GM19035 (cell line): ENCODE measurements around the gene DCAF5.
"Not testable (repeated sequence)": the region's sequence is repeated elsewhere in the genome, so short reads cannot be mapped to it uniquely, and the experiment has no call there.

Source experiments
- ATAC-seq: cut with Tn5 transposase; IDR thresholded peaks from one replicate; pipeline ENCODE4 v1.9.1; 2021; ENCODE audit not compliant: unreplicated experiment

The DCAF5 gene

DNA sequence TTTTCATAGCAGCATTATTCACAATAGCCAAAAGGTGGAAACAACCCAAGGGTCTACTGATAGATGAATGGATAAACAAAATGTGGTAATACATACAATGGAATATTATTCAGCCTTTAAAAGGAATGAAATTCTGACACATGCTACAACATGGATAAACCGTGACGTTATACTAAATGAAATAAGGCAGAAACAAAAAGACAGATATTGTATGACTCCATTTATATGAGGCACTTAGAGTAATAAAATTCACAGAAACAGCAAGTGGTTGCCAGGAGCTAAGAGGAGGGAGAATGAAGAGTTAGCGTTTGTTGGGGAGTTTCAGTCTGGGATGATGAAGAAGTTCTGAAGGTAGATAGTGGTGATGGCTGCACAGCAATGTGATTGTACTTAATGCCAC, 76.6 kb downstream of the DCAF5 start:
- no peak for ATAC-seq

DNA sequence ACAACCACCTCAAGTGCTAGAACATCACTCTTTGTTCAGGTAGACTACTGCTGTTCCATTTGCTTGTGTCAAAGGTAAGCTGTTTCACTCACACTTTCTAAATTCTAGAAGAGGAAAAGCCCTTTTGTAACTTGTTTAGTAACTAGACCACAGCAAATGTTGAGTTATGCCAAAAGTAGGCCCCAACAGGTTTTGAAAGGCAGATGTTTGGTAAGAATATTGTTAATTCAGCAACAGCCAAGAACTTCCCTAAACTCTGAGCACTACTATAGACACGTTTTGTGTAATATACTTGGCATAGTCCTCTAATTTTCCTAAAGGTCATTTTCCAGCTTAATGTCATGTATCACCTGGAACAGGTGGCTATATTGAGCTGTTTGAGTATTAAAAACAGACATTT, 79.0 kb downstream of the DCAF5 start:
- ATAC-seq, result no peak

DNA sequence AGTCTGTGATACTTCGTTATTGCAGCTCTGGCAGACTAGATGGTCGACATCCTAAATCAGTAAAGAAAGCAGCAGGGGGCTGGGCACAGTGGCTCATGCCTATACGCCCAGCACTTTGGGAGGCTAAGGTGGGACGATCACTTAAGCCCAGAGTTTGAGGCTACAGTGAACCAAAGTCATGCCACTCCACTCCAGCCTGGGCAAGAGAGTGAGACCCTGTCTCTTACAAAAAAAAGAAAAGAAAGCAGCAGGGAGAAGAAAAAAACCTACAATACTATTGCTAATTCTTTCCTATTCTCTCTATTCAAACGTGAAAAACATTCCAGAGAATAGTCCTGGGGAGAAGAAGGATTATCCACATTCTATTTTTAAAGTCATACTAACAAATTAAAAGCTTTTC, 79.5 kb downstream of the DCAF5 start:
- ATAC-seq, result no peak

DNA sequence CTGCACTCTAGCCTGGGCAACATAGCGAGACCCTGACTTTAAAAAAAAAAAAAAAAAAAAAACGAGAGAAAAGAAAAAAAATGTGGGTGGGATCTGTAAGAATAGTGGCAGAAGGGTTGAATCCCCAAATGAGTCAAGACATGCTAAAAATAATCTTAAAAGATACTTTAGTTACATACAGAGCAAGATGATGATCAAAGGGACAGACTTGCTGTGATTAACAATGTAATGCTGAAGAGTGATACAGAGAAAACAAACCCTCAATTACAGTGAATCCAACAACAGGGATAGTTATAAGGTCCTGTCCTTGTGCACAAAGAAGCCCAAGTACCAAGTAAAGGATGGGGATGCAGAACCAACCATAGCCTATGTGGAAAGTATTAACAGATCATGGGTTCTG, 80.3 kb downstream of the DCAF5 start:
- no peak for ATAC-seq

DNA sequence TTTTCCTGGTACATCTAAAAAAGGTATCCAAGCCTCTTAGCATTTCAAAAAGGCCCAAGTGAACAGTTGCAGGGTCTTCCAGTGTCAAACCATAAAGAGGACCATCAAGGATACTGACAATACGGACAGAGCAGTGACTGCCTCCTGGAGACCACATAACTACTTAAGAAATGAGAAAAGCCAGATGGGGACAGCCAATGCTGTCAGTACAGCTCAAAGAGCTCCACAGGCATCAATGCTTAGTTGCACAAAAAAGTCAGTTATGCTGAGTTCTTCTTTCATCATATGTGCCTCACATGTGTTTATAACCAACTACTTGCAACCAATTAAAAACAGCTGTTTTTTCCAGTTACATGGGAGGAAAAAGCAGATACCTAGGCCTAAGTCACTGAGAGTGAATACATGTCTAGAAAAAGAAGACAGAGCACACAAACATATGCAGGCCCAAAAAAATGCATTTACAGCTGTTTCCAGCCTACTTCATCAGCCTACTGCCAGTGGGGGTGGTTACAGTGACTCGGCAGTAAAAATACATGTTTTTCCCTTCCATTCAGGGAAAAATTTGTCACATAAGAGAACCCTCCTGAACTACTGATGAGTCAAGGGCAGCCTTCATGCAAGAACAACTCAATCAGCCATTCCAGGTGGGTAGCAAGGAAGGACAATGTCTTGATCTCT, 84.0 kb downstream of the DCAF5 start:
- ATAC-seq, result no peak

DNA sequence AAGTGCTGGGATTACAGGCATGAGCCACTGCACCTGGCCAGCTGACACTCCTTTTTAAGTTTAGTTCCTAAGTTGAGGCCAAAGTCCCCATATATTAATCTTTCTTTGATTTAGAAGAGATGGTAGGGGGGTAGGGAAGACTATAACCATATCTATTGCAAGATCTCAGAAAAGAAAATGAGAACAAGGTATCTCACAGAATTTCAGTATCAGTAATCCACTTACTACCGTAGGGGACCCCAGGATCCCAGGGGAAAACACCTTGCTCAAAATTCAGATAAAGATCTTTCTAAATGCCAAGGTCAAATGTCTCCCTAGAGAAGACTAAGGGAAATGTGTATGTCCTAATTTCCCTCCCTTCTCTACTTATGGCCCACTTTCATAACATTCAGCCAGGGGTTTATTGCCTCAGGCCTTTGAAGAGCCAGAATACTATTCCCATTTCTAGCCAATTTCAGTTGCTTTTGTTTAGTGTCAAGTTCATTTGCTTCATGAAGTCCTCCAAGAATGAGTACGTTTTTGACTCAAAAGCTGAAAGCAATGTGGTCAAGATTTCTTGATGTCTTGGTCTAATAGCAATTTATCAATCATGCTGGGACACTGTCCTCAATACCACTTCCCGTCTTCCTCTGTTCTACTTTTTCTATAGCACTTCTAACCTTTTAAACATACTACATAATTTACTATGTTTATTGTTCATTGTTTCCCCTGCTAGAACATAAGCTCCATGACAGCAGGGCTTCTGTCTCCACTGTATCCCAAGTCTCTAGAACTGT, 86.3 kb downstream of the DCAF5 start:
- ATAC-seq, result no peak

DNA sequence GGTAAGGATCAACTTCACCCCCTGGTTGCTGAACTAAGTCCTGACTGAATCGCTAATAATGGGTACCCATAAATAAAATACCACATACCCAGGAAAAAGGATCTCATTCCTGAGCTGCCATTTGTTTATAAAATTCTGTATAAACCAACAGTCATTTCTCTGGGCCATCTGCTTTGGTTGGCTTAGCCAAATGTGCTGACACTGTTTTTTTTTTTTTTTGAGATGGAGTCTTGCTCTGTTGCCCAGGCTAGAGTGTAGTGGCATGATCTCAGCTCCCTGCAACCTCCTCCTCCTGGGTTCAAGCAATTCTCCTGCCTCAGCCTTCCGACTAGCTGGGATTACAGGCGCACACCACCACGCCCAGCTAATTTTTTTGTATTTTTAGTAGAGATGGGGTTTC, 87.0 kb downstream of the DCAF5 start:
- ATAC-seq, result not testable (repeated sequence)

DNA sequence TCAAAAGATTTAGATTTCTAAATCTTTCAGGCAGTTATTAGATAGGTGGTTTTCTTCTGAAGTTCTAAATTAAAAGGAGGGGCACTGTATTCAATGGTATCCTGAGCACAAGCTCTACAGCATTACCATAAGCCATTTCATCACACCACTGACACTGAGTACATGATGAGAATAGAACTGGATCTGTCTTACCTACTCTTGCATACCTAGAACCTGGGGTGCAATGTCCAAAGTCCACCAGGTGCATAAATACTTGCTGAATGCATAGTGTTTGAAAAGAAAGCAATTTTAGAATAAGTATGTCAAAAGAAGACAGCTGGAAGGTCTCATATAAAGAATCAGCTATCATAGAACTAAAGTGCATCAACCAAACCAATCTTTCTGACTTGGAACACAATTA, 88.3 kb downstream of the DCAF5 start:
- ATAC-seq, result no peak

DNA sequence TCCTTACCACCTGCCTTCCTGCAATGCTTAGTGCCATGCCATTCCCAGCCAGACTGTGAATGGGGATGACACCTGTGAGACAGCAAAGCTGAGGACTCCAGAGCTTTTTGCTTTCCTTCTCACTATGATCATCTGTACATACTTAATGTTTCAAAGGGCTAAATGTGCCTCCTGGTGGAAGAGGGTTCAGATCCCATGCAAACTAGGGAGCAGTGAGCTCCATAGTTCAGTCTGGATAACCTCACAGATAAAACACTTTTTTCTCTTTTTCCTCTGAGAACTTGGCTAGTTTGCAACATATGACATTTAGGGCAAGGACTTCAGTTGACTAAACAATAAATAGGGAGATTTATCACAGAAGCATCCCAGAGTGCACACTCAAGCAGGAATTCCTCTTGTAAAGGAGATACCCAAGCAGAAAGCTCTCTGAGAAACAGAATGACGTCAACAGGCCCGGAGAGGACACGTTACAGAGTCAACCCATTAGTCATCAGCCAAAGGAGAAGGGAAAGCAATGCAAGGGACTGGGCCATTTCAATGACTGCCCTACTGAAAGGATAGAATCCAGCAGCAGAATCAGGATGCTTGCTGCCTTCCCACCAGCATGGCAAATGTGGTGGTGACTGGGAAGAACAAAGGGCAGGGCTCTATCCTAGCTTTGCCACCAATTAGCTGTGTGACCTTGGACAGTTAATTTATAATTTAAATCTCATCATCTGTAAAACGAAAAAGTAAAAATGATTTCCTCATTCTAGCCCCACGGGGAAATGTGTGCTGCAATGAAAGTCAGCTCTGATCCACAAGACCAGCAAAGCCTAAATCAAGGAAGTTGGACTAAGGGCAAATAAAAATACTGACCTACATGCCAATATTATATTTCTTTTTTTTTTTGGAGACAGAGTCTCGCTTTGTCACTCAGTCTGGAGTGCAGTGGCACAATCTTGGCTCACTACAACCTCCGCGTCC, 93.0 kb downstream of the DCAF5 start:
- no peak for ATAC-seq

DNA sequence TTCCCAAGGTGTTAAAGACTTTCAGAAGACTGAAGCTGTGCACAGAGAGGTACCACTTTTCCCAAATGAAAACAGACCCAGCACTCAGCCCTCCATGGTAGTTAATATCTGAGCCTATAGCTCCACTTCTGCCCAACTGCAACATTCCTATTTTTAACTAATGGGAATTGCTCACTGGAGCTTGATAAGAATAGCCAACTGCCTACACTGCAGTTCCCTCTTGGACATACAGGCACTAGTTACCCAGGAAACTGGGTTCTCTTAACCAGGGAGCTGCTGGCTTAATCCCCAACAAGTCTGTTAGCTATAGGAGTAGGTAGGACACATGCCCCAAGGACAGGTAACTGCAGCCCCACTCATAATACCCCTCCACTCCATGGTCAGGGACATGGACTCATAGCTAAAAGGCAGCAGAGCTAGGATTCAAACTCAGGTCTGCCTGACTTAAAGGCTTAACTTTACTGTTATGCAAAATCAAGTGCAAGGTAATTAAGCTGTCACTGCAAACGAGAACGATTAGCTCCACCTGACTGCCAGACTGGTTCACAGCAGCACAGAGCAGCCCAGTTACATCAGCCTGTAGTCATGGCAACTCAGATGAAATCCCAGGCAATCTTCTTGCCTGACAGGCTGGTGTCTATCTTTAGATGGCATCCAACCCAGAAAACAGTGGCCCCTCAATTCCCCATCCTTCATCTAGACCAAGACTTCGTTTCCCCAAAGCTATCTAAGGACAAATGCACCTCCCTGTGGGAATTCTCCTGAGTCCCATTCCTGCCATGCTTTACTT, 96.7 kb downstream of the DCAF5 start:
- no peak for ATAC-seq

DNA sequence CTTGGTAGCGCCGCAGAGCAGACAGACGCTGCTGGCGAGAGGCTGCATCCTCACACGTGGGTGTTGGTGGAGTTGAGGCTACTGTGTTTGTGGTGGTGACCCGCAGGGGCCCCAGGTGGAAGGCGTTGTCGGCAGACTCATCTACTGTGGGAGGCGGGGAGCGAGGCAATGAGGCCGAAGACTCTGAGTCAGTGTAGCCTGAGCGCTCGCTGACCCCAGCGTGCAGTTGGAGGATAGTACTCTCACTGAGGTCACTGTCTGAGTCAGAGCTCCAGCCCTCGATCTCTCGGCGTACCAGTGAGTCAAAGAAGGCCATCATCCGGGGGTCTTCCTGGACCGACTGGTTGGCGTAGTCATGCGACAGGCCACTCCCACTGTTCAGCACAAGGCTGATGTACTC, 97.8 kb downstream of the DCAF5 start:
- no peak for ATAC-seq

DNA sequence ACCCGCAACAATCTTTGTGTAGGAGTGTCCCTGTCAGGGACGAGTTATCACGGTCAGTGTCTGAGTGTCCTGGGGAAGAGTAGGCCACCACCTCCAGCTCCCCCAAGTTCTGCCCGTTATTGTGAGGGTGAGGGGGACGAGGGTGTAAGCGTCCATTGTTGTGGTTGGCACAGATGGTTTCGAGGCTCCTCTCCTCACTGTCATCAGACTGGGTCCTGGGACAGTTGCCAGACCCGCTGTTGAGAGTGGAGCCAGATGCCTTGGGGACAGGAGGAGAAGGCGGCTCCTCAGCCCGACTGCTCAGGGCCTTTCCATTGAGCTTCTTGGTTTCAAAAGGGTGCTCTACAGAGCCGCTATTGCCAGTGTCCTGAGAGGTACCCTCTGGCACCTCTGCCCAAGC, 98.9 kb downstream of the DCAF5 start:
- no peak for ATAC-seq

DNA sequence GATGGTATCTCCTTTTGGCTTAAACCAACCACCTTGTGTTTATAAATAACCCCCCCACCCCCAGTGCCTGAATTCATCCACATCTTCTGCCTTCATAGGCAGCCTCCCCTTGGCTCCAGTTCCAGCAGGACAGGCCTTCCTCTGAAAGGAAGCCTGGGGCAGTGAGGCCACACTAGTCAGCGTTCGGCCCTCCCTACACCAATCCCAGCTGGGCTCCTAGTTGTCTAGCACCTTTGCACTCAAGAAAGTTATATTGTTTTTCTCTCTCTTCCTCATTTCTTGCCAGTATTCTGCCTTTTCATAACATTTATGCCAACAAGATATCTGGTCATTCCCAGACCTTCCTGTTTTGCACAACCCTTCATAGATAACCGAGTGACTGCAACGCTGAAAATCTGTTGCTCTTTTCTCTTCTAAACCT, 100.7 kb downstream of the DCAF5 start:
- ATAC-seq, result no peak

DNA sequence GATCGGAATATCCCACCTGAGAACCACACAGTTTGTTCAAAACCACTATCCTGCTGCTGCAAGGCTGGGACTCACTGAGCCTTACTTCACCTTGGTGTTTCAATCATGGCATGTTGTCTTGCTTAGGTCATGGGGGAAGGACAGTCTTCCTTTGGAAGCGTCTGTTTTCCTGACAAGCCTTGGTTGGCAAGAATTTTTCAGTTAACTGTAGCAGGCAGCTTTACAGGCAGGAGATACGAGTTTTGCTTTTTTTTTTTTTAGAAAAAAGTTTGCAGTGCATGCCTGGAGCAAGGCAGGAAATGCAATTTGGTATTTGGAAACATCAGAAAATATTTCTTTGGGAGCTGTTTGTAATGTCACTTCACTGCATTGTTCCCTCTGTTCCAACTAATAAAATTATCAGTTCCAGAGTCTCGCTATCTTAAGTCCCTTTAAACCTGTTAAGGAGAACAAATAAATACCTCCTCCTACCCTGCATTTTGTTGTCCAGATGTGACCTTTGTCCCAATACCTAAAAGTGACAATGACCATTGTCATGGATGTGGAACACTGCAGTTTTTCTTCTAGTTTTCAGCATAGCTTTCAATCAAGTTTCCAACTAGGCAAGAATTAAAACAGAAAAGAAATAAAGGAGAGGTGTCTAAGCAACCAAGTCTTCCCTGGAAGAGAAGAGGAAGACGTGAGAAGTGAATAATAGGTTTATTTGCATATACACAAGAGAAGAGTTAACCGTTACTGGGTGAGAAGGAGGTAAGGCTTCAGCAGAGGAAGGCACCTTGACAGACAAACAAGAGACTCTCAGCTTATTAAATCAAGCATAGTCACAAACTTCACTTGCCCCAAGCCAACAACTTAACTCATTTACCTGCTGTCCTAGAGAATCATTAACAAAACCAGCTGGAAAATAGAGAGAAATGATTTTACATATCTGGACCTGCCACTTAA, 102.4 kb downstream of the DCAF5 start:
- no peak for ATAC-seq

DNA sequence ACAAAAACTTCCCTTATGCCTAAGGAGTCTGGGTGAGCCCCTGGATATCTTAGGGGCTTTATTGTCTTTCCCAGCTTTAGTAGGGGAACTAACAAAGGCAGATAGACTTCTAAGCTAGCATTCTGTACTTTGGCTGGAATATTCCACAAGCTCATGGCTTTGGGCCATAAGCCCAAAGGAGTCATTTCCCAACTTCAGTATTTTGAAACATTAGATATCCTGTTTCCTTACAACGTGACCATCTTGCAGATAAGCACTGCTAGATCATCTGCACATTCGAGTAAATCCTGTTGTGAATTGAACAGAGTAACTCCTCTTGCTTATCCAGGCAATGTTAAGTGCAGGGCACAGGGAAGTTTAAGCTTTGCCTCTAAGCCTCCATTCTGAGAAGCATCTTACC, 103.2 kb downstream of the DCAF5 start:
- no peak for ATAC-seq

DNA sequence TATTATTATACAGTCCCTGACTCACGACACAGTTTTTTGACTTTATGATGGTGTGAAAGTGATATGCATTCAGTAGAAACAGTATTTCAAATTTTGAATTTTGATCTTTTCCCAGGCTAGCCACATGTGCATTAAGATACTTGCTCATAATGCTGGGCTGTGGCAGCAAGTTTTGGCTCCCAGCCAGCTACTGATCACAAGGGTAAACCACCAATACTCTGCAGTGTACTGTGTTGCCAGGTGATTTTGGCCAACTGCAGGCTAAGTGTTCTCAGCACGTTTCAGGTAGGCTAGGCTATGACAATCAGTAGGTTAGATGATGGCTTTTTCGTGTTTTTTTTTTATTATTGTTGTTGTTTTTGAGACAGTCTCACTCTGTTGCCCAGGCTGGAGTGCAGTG, 104.5 kb downstream of the DCAF5 start:
- ATAC-seq, result no peak

DNA sequence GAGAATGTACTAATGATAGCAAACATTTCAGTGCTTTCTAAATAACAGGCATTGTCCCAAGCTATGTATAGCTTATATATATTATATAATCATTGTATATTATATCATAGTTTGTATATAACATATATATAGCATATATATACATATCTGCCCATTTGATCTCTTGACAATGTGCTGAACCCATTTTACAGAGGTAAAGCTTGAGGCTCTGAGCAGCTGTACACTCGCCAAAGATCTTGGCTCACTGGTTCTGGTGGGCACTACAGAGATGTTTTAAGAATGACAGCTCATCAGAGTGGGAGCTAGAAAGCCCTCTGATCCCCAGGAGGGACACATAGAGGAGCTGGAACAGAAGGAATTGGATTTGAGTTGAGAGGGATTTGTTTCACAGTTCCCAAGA, 105.7 kb downstream of the DCAF5 start:
- no peak for ATAC-seq

DNA sequence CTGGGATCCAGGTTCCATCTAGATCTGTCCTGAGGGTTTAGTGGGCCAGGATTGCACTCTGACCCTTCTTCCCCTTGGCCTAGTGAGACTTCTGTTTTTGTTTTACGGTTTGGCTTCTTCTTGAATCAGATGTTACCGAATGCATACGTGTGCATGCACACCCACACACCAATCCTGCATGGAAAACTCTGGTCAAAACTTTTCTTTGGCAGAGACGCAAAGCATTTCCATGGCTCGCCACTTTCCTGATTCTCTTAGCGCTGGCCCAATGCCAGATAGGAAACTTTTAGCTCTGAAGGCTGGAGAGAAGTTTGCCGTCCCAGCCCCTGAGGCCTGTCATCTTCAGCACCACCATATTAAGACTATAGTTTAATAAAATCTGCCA, 106.5 kb downstream of the DCAF5 start:
- ATAC-seq, result no peak

DNA sequence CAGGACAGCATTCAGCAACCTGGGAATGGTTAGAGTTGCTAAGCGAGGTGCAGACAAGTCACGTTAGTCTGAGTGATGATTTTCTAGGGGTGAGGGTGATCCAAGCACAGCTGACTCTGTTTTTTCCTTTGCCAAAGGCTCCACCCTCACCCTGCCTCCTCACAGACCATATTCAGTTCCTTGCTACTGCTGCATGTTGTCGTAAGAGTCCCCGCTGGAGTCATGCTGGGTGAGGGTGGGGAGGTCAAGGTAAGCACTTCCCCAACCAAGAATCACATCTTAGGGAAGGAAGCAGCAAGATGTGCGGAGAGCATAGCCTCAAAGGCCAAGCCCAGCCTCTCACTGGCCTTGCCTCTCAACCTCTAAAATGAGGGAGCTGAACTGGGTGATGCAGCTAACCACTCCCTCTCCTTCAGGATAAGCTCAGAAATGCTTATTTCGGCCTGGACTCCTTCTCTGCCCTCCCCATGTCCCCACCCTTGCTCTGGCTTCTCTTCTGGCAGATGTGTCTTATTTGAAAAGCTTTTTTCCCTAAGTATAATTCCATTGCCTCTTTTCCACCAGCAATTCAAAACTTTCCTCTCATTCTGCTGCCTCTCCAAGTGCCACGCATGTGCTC, 107.0 kb downstream of the DCAF5 start:
- no peak for ATAC-seq
